OCI-LY7 (cell line): ENCODE measurements around the gene C18orf32.
A peak's percentile ranks its signal among the peaks of the same experiment; 100 is the strongest.

Experiments
- EZH2phosphoT487 ChIP-seq: fragments of 200-600 bp; sonication (generic); IDR thresholded peaks from 2 replicates; pipeline ENCODE4 v1.6.1; 2018; ENCODE audit warnings: low read depth, borderline replicate concordance, mild to moderate bottlenecking, mixed run types, antibody characterized with exemption, low read length, moderate library complexity, mixed read lengths
- TF ChIP-seq, protein P1 (sequence below): fragments of 200-600 bp; sonication (generic); conservative IDR thresholded peaks from 2 replicates; pipeline ENCODE4 v1.5.1; 2014; ENCODE audit warnings: mild to moderate bottlenecking, antibody characterized with exemption, low read length, moderate library complexity, mixed read lengths

DNA sequence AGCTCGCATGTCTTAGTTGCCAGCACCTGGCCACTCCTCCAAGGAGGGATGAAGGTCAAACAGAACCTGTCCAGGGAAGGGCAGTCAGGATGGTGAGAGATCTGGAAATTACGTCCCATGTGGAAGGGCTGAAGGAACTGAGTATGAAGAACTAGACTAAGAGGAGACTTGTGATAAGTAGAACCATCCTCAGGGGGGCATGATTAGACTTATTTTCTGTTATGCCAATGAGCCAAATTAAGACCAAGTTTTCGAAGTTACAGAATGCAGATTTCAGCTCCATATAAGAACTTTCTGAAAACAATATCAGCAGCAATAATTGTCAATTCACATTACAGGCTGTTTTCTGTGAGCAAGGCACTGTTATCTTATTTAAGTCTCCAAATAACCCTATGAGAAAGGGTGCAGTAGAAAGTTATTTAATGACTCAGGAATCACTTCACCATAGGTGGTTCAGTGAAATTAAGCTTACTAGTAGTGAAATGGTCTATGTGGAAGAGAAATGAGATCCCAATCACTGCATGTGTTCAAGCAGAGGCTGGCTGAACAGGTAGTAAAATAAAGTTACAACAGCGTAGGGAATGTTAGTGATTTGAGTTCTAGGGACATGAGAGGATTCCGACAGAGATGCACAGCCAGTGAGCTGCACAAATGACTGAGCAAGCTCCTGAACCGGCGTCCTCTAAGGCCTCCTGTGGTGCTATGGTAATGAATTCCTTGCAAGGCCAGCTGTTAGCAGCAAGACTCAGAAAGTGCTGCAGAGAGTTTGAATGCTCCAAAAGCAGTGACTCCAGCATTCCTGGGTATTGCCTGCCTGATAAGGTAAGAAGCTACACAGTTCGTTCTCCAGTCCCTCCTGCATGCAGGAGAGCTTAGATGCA lies 22.1 kb downstream of the C18orf32 start:
- TF ChIP-seq, protein P1, sequence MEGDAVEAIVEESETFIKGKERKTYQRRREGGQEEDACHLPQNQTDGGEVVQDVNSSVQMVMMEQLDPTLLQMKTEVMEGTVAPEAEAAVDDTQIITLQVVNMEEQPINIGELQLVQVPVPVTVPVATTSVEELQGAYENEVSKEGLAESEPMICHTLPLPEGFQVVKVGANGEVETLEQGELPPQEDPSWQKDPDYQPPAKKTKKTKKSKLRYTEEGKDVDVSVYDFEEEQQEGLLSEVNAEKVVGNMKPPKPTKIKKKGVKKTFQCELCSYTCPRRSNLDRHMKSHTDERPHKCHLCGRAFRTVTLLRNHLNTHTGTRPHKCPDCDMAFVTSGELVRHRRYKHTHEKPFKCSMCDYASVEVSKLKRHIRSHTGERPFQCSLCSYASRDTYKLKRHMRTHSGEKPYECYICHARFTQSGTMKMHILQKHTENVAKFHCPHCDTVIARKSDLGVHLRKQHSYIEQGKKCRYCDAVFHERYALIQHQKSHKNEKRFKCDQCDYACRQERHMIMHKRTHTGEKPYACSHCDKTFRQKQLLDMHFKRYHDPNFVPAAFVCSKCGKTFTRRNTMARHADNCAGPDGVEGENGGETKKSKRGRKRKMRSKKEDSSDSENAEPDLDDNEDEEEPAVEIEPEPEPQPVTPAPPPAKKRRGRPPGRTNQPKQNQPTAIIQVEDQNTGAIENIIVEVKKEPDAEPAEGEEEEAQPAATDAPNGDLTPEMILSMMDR: peak; percentile 53; the same call in 1 of the 2 replicates
- no peak for TF ChIP-seq EZH2phosphoT487
